ENCODE measurements around the gene SYNGR4. TPM values are rescaled to one million over a fixed set of nuclear protein-coding genes. Genes with fewer than 3 reads are reported as not detected.

Gene SYNGR4
- total RNA-seq, 1 experiment from 2014 or later: 0.49 TPM

DNA sequence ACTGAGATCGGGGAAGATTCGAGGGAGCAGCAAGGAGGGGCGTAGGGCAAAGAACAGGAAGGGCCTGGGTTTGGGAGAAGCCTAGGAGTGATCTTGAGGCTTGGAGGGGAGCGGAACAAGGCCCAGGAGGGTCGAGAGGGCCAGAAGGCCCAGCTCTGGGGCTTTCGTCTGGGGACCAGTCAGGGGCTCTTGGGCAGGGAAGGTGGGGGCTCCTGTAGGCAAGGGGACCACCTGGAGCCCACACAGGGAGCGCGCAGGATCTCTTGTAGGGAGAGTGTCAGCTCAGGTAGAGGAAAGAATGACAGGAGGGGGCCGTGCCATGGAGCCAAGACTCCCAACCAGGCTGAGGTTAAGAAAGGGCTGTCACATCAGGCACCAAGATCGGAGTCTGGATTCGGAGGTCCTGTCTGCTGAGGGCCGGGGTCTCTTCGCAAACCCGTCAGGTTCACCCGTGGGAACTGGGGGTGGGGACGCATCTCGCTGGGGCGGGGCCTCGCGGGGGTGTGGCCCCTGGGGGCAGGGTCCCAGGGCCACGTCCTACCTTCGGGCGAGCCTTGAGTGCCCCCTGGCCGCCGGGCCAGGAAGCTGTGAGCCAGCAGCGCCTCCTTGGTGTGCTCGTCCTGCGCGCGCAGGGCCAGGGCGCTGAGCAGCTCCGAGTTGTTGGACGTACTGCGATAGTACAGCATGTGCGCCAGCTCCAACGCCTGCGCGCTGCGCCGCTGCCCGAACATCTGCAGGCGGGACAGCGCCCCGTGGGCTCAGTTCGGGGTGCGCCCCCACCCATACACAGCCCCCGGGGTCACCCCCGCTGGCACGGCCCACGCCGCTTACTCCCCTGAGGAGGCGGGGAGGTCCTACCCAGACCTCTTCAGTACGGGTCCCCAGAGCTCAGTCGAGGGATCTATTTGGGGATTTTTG, 30.4 kb upstream of the SYNGR4 start:
- no peaks in the 10 kb centered on the region for H3K79me2 ChIP-seq (ENCODE audit: insufficient read depth, low read length)
- H3K27me3 ChIP-seq (ENCODE audit: insufficient read depth, low read length): no peaks in the 10 kb centered on the region
- H3K4me3 ChIP-seq (replicated peaks in 1 of 2; ENCODE audit: low read depth in 1 of 2, low read length in 2 of 2): peak overlapping the region; percentile 56 to 63
- no TSS peak for BruUV-seq (replicated peaks)
- TF ChIP-seq SP1 (IDR thresholded peaks at IDR 0.05; ENCODE audit: low read depth) (no peak; the same call in 1 of the 2 replicates), EGR1 (IDR thresholded peaks at IDR 0.05; ENCODE audit: low read depth) (peak; percentile 52; the same call in 1 of the 2 replicates), CBX3 (IDR thresholded peaks at IDR 0.05; ENCODE audit: low read depth) (no peak; the same call in 1 of the 2 replicates), EZH2 (IDR thresholded peaks at IDR 0.05) (no peak), ELF1 (IDR thresholded peaks at IDR 0.05; ENCODE audit: borderline replicate concordance, low read depth) (no peak), POLR2AphosphoS5 (IDR thresholded peaks at IDR 0.05; ENCODE audit: low read depth, low read length) (peak; percentile 81), SIN3A (IDR thresholded peaks at IDR 0.05; ENCODE audit: low read depth) (no peak), POLR2A (IDR thresholded peaks at IDR 0.05; ENCODE audit: borderline replicate concordance, extremely low read depth, insufficient read depth, insufficient read length) (peak; percentile 74), CTCF (IDR thresholded peaks at IDR 0.05 in 2 of 3, conservative IDR thresholded peaks at IDR 0.05 in 1 of 3; ENCODE audit: borderline replicate concordance in 1 of 3, insufficient read depth in 1 of 3, low read depth in 2 of 3, low read length in 2 of 3) (peak; percentile 74 to 95 (median 78)), RAD21 (IDR thresholded peaks at IDR 0.05; ENCODE audit: low read depth) (peak; percentile 97), REST (IDR thresholded peaks at IDR 0.05; ENCODE audit: low read depth) (no peak), ZFX (IDR thresholded peaks at IDR 0.05) (0 out of 2 replicates have a peak, but pooled peaks have one; percentile 16), YY1 (IDR thresholded peaks at IDR 0.05; ENCODE audit: extremely low read depth, insufficient replicate concordance, low read depth, low read length) (peak; percentile 27), TCF7L2 (IDR thresholded peaks at IDR 0.05; ENCODE audit: borderline replicate concordance, extremely low read depth, insufficient read depth, insufficient read length) (no peak)
- TF ChIP-seq, protein P1, sequence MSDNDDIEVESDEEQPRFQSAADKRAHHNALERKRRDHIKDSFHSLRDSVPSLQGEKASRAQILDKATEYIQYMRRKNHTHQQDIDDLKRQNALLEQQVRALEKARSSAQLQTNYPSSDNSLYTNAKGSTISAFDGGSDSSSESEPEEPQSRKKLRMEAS (IDR thresholded peaks at IDR 0.05): peak; percentile 97
- TF ChIP-seq, protein P2, sequence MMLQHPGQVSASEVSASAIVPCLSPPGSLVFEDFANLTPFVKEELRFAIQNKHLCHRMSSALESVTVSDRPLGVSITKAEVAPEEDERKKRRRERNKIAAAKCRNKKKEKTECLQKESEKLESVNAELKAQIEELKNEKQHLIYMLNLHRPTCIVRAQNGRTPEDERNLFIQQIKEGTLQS (IDR thresholded peaks at IDR 0.05): no peak
- peak overlapping the region; percentile 75 for H3K27ac ChIP-seq (ENCODE audit: low read depth, low read length)
- ChIA-PET RAD21 (ENCODE audit: low non-redundant PET in 1 of 2, low total read pairs in 2 of 2, uncharacterized antibody in 2 of 2, unreplicated experiment in 2 of 2) (interaction anchor here (0.6 to 3.5 kb wide), 18 partner anchors 9 to 361 kb away, joined by 3 to 54 read pairs (median 4); partner anchors contain the start of gene EMP3 (in 1 of the 2)), POLR2A (interaction anchor here (0.9 to 2.7 kb wide), 12 partner anchors 9 to 285 kb away, joined by 3 to 53 read pairs (median 5); partner anchors contain the start of genes EMP3, RPL18, SPHK2 and SYNGR4), CTCF (interaction anchor here (0.6 to 4.4 kb wide), 23 partner anchors 7 to 260 kb away, joined by 3 to 158 read pairs (median 4); partner anchors contain the start of genes EMP3, KDELR1, SYNGR4 and TMEM143)
- H3K9ac ChIP-seq (ENCODE audit: low read length): peak overlapping the region; percentile 70
- H3K36me3 ChIP-seq (ENCODE audit: control insufficient read depth in 1 of 2, insufficient read depth in 2 of 2, low read length in 2 of 2): peaks cover 0 to 4% of the 10 kb centered on the region in 2 experiments; a peak in 1 of 4 replicates
- H4K20me1 ChIP-seq (ENCODE audit: insufficient read depth): no peaks in the 10 kb centered on the region
- intact Hi-C loops (cut with micrococcal nuclease): loop anchor here (1.0 to 2.0 kb wide), 4 partner anchors 8 to 66 kb away; partner anchors contain the start of gene EMP3
- H3K4me2 ChIP-seq (ENCODE audit: low read length): peak overlapping the region; percentile 97
- no peaks in the 10 kb centered on the region for H3K9me3 ChIP-seq (ENCODE audit: control insufficient read depth in 1 of 2, insufficient read depth in 1 of 2, low read depth in 1 of 2, low read length in 2 of 2)
- H3K9me2 ChIP-seq (ENCODE audit: insufficient read depth): no peaks in the 10 kb centered on the region
- H2AFZ ChIP-seq (ENCODE audit: low read depth, low read length, poor library complexity, severe bottlenecking): peak overlapping the region; percentile 81
- DNase-seq (ENCODE audit: low read depth, low spot score) (peak; percentile 90), ATAC-seq (peak; percentile 84)
- H3K4me1 ChIP-seq (ENCODE audit: control insufficient read depth in 1 of 2, insufficient read depth in 2 of 2, low read length in 2 of 2): peaks cover 12 to 38% of the 10 kb centered on the region in 2 experiments
